ENCODE data around the gene SCYL2. TPM values are rescaled to one million over a fixed set of nuclear protein-coding genes. Genes with fewer than 3 reads are reported as not detected.

Gene SCYL2
- total RNA-seq, 1 experiment from 2014 or later = 49.5 TPM

DNA sequence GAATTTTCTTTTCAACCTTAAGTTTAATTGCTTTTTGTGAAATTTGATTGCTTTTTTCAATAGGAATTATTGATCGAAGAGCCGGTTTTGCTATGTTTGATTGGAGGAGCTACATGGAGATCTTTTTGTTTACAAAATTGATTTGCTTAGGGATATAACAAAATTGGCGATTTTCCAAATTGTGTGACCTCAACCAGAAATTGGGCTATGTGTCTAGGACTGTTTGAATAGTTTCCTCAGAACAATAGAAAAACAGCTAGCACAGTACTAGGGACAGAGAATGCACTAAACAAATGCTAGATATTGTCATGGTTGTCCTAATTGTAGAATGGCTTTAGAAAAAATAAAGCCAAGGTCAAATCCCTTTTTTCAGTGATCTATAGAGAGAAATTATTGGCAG, 92.3 kb downstream of the SCYL2 start:
- peaks cover 18% of the 10 kb centered on the region for H3K27me3 Mint-ChIP-seq (ENCODE audit: insufficient read depth, unreplicated experiment)

DNA sequence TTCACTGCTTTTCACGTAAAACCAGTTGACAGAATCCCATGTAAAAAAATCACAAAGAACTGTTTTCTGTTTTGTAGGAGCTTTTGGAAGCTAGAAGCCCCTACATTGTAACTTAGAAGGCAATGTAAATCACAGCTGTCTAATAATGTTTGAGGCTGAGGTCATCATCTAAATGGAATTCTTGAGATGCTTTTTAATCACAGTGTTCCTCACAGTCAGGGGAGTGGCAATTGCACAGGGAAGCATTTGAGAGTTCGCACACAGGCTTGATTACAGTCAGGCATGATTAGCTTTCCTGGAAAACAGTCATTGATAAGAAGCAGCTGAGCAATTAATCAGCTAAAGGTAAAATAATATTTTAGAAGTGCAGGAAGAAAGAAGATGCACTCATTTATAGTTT, 92.8 kb downstream of the SCYL2 start:
- Histone ChIP-seq H3K36me3 (ENCODE audit: control insufficient read depth, insufficient read depth, low read length) (no peaks in the 10 kb centered on the region), H3K4me1 (no peaks in the 10 kb centered on the region), H3K9me3 (no peaks in the 10 kb centered on the region), H3K4me3 (ENCODE audit: low read depth, low read length) (no peak overlapping the region), H3K27me3 (replicated peaks; ENCODE audit: control insufficient read depth, insufficient read depth, low read length) (no peaks in the 10 kb centered on the region; the same call in 1 of the 2 replicates)
- BruUV-seq (replicated peaks) = no TSS peak
- Mint-ChIP-seq H3K27me3 (ENCODE audit: insufficient read depth, unreplicated experiment) (peaks cover 19% of the 10 kb centered on the region), H3K9me3 (ENCODE audit: unreplicated experiment) (no peaks in the 10 kb centered on the region), H3K4me3 (ENCODE audit: unreplicated experiment) (no peak overlapping the region), H3K27ac (ENCODE audit: unreplicated experiment) (no peak overlapping the region), H3K36me3 (ENCODE audit: insufficient read depth, unreplicated experiment) (no peaks in the 10 kb centered on the region), H3K4me1 (ENCODE audit: low read depth, unreplicated experiment) (no peaks in the 10 kb centered on the region)
- intact Hi-C loops (cut with micrococcal nuclease; ENCODE audit: unreplicated experiment) = no loop called here
- TF ChIP-seq CTCF (IDR thresholded peaks at IDR 0.05; ENCODE audit: insufficient read depth in 1 of 2, low read depth in 1 of 2, low read length in 1 of 2, severe bottlenecking in 1 of 2, unreplicated experiment in 1 of 2) = no peak
- DNase-seq = no peak
- ChIA-PET POLR2A (no interaction called here), CTCF (interaction anchor here (0.7 kb wide), 1 partner anchor 187 kb away, joined by 3 read pairs; no protein-coding TSS in a partner anchor)

More for the DNA sequence above, 92.3 kb downstream of the SCYL2 start:
- Histone ChIP-seq H3K9me3 (no peaks in the 10 kb centered on the region), H3K4me1 (no peaks in the 10 kb centered on the region), H3K27me3 (replicated peaks; ENCODE audit: control insufficient read depth, insufficient read depth, low read length) (no peaks in the 10 kb centered on the region; the same call in 1 of the 2 replicates), H3K4me3 (ENCODE audit: low read depth, low read length) (no peak overlapping the region), H3K36me3 (ENCODE audit: control insufficient read depth, insufficient read depth, low read length) (no peaks in the 10 kb centered on the region)
- intact Hi-C loops (cut with micrococcal nuclease; ENCODE audit: unreplicated experiment) = no loop called here
- Mint-ChIP-seq H3K27ac (ENCODE audit: unreplicated experiment) (no peak overlapping the region), H3K36me3 (ENCODE audit: insufficient read depth, unreplicated experiment) (no peaks in the 10 kb centered on the region), H3K9me3 (ENCODE audit: unreplicated experiment) (no peaks in the 10 kb centered on the region), H3K4me1 (ENCODE audit: low read depth, unreplicated experiment) (no peaks in the 10 kb centered on the region), H3K4me3 (ENCODE audit: unreplicated experiment) (no peak overlapping the region)
- ChIA-PET CTCF (no interaction called here), POLR2A (no interaction called here)
- BruUV-seq (replicated peaks) = no TSS peak
- DNase-seq = no peak
- TF ChIP-seq CTCF (IDR thresholded peaks at IDR 0.05; ENCODE audit: insufficient read depth in 1 of 2, low read depth in 1 of 2, low read length in 1 of 2, severe bottlenecking in 1 of 2, unreplicated experiment in 1 of 2) = no peak

DNA sequence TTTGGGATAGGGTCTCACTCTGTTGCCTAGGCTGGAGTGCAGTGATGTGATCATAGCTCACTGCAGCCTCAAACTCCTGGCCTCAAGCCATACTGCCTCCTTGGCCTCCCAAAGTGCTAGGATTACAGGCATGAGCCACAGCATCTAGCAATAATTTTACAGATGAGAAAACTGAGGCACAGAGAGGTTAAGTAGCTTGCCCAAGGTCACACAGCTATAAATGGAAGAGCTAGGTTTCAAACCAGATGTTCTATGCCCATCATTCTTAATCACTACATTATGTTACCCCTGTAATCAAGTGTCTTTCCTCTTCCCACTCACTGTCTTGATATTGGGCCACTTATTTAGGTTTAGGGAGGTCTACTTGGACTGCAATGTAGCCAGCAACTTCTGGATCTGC, 93.5 kb downstream of the SCYL2 start:
- CTCF ChIA-PET = interaction anchor here (0.7 kb wide), 1 partner anchor 188 kb away, joined by 3 read pairs; no protein-coding TSS in a partner anchor
- BruUV-seq (replicated peaks) = no TSS peak
- TF ChIP-seq CTCF (IDR thresholded peaks at IDR 0.05; ENCODE audit: insufficient read depth in 1 of 2, low read depth in 1 of 2, low read length in 1 of 2, severe bottlenecking in 1 of 2, unreplicated experiment in 1 of 2) = no peak

More for the DNA sequence above, 93.5 kb downstream of the SCYL2 start:
- H3K4me3 ChIP-seq (ENCODE audit: low read depth, low read length) = no peak overlapping the region
- Mint-ChIP-seq H3K36me3 (ENCODE audit: insufficient read depth, unreplicated experiment) (no peaks in the 10 kb centered on the region), H3K4me1 (ENCODE audit: low read depth, unreplicated experiment) (no peaks in the 10 kb centered on the region), H3K9me3 (ENCODE audit: unreplicated experiment) (no peaks in the 10 kb centered on the region), H3K4me3 (ENCODE audit: unreplicated experiment) (no peak overlapping the region), H3K27me3 (ENCODE audit: insufficient read depth, unreplicated experiment) (peaks cover 19% of the 10 kb centered on the region), H3K27ac (ENCODE audit: unreplicated experiment) (no peak overlapping the region)
- intact Hi-C loops (cut with micrococcal nuclease; ENCODE audit: unreplicated experiment) = no loop called here
- no peaks in the 10 kb centered on the region for H3K36me3 ChIP-seq (ENCODE audit: control insufficient read depth, insufficient read depth, low read length)
- H3K27me3 ChIP-seq (replicated peaks; ENCODE audit: control insufficient read depth, insufficient read depth, low read length) = no peaks in the 10 kb centered on the region; the same call in 1 of the 2 replicates
- no peak for DNase-seq
- no peaks in the 10 kb centered on the region for H3K4me1 ChIP-seq
- no peaks in the 10 kb centered on the region for H3K9me3 ChIP-seq
- POLR2A ChIA-PET = no interaction called here

All from Caco-2 (cell line).